Activated naive CD8-positive, alpha-beta T cell treated with anti-CD3 and anti-CD28 coated beads, Interleukin-2, amount 50 U/mL, for 16 hours (primary cell): ENCODE results near the gene HOXA7.

ENCODE experiments used
- DNase-seq: peaks from one replicate; pipeline ENCODE4 v3.0.0-alpha.2; 2020; ENCODE audit warnings: low read depth, low spot score

Gene HOXA7

DNA sequence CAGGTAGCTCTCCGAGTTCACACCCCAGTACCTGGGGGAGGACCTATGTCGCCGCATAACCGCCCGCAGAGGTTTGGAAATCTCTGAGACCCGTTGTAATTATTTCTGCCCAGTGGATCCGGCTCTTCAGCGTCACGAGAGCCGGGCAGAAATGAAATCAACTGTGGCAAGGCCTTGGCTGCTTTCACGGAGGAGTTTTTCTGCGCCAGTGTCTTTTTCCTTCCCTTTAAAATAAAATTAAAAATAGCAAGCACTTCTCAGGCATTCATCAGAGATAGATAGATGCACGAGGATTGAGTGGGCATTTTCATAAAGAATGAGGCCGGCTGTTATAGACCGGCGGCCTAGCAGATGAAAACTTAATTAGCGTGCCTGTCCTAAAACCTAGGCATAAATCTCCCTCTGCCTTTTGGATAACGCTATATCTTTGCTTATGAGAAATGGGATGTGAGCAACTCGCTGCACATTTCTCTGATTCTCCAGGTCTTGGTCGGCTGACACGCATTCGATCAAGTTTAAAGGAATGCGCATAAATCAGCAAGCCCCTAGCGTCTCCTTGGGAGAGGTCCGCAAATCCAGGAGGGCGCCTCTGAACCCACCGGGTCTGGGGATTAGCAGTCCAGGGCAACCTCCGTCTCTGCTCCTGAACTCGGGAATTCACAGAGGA is 37.0 kb upstream of the HOXA7 start:
- DNase-seq, result no peak

DNA sequence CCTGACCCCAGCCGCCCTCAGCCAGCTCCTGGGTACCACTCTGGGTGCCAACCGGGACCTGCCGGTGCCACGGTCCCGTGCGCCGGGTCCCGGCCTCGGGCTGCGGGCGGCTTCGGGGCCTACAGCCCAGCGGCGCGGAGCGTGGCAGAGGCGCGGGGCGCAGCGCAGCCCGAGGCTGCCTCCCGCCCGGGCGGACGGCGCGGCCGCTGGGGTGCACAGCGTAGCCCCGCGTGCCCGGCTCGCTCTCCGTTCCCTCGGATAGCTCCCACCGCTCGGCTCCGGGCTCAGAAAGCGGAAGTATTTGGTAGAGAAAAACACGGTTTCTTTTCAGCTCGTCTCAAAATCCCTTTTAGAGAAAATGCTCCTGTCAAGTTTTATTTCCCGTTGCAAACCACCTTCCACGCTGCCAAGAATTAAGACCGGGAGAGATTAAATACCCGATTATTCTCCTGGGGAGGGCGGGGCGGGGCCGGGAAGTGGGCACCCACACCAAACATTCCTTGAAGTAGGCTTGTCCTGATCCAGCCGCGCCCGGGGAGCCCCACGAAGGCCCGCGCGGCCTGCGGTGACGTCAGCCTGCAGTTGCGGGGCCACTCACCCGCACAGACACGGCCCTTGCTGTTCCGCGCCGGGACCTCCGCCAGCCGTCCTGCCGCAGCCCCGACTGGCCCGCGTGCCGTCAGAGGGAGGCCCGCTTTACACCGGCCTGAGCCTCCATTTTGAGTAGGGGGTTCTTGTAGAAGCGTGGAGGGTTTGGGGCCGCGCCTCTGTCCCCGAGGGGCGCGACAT is 36.3 kb upstream of the HOXA7 start:
- DNase-seq, result no peak

DNA sequence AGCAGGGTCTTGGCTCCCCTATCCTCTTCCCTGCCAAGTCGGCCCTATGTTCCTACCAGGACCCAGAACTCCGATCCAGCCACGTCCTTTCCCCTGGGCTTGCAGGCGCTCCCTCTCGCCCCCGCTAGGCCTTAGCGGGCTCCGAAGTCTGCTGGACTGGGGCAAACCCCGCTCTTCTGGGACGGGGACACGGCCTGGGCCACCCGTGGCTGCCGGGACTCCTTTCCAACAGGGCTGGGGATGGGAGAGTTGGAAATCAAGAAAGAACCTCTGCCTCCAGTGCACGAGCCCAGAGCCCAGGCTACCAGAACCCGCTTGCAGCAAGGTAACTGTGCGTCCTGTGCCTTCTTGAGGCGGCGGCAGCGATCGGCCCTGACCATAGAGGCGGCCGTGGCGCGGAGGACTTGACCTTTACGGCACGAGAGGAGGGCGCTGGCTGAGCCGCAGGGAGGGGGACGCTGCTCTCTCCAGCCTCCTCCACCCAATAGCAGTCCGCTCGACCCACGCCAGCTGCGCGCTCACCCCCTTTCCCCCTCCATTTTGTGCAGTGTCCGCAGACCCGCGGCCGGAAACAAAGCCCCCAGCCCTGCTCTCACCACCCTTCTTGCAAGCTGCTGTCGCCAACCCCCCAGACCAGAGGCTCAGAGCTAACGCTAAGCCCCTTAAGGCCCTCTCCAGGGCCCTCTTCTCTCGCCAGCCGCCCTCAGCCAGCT is 35.5 kb upstream of the HOXA7 start:
- DNase-seq, result no peak

DNA sequence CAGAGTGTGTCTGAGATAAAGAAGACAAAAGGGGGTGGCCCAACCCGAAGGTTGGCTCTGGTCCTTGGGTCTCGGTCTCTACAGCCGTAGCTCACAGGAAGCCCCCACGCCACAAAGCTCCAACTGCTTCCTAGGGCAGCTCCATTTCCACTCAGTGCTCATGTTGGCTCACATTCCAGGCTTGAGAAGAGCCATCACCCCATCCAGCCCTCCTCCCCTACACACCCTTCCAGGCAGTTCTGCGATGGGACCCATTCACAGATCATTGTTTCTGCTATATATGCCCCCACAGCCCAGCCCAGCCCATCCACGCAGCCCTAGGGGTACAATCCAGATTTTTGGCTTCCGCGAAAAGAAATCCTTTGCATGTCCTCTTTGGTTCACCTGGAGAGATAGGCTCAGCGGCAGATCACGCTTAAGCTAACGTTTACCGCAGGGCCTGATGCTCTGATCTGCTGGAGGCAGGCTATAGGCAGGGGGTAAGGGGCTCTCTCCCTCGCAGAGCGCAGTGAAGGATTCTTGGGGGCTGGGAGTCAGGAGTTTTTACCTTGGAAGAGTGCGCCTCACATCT is 34.8 kb upstream of the HOXA7 start:
- no peak for DNase-seq

DNA sequence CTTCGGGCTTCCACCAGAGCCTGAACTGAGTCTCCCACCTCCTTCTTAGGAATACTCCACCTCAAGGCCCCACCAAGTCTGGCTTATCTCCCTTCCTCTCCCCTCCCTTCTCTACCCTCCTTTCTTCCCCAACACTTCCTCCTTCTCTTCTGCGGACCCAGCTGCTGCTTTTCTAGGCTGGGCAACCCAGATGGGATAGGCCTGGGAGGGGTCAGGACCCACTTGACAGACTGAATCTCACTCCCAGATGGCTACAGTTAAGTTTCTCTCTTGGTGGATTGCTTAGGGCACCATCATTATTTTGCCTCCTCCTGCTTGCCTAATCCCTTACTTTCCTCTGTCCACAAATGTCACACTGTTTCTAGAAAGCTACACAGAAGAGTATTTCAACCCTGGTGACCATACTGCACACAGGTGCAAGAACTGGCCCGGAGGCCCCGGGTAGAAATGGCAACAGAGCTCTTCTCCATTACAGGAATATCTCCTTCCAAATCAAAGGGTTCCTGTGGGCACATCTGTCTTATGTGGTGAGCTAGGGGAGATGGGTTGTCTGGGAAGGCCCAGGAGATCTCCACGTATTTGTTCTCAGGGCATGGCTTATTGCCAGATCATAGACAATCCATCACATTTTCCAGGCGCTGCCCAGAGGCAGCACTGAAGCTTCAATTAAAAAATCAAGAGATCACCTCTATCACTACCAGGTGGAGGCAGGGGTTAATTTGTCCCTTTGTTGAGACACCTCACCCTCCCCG is 33.7 kb upstream of the HOXA7 start:
- DNase-seq, result no peak

DNA sequence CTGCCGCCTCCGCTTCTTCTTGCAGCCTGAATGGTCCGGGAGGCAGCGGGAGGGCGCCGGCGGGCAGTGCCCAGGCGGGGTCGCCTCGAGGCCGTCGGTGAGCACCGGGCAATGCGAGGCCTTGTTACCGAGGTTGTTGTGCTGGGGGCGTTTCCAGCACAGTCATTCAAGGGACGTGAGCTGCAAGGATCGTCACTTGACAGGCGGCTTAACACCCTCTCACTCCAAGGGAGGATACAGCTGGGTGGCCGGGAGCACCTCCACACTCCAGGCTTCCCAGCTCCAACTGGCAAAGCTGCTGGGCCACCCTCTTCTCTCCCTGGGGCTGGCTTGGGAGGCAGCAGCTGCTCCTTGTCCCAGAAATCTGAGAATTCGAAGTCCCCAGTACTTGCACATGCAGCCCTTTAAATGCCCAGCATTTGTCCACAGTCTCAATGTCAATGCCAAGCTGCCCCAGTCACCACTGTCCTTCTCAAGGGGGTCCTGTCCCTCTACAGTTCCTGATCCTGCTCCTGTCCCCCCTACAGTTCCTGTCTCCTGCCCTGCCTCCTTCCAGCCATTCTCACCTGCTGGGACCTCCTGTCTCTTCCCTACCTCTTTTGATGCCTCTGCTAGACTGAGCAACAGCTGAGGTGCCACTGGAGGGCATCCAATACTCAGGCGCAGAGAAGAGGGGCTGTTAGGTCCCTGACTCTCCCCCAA is 33.0 kb upstream of the HOXA7 start:
- DNase-seq, result no peak

DNA sequence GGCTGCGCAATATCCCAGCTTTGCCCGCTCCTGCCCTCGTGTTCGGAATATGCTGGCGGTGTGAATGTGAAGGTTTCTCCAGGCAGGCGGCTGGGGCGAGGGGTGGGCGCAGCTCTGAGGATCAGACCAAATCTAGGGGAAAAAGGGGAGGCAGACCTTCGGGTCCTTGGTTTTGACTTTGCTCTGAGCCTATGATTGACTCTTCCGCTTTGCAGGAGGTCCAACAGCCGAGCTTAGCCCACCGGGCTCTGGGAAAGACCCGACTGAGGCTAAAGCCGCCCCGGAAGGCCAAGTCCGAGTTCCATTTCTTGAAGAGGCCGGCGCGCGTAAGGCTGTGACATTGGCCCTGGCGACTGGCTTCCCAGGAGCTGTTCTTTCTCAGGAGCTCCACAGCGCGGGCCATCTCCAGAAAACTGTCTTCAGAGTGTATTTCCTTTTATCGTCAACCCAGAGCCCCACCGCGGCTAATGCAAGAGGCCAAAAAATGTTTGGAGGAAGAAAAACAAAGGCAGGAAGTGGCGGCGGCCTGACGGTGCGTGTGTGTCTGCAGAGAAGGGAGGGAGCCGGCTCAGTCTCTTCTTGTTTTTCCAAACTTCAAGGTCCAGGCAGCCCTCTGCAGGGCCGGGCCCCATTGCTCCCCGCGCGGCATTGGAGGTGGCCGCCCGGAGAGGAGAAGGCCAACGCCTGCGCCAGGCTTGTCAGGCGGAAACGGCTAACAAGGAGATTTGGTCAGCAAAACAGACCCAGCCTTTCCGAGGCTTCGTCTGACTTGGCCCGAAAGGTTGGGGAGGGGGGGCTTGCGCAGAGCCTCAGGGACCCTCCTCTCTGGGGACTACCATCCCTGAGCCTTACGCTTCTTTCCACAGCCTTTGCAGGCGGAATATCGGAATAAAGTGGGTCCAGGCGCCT is 32.2 kb upstream of the HOXA7 start:
- no peak for DNase-seq

DNA sequence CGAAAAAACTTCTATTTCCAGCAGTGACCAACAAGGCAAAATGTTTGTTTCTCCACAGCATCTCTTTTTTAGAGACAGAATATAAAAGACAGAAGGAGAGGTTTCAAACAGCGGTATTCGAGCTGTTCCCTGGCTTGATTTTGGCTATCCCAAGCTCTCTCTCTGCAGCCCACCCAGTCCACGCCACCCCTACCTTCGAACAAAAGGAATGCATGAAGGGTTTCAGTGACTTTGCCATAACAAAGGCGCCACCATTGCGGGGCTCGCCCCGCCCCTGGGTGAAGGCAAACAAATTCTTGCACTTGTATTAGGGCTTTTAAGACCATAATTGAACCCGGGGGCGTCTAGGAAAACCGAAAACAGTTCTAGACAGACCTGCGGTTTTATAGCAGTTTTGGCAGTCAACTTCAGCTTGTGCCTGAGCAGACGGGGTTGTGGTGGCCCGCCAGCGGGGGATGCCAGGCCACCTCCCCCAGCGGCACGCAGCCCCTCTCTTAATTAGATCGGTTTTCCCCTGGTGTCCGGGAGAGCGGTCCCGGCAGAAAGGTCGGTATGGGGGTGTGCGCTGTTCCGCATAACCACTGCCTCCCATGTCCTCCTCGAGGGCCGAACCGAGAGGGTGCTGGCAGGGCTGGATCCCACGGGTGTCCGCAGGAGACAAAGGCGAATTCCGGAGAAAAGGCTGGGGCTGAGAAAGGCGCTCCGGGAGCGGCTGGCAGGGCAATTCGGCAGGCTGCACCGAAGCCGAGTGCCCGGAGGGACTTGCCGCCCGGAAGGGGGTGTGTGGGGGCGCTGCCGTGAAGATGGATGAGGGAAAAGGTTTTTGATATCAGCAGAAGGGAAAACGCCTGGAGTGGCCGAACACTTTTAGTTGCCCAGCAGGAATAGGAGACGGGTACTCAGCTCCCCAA is 31.3 kb upstream of the HOXA7 start:
- no peak for DNase-seq

DNA sequence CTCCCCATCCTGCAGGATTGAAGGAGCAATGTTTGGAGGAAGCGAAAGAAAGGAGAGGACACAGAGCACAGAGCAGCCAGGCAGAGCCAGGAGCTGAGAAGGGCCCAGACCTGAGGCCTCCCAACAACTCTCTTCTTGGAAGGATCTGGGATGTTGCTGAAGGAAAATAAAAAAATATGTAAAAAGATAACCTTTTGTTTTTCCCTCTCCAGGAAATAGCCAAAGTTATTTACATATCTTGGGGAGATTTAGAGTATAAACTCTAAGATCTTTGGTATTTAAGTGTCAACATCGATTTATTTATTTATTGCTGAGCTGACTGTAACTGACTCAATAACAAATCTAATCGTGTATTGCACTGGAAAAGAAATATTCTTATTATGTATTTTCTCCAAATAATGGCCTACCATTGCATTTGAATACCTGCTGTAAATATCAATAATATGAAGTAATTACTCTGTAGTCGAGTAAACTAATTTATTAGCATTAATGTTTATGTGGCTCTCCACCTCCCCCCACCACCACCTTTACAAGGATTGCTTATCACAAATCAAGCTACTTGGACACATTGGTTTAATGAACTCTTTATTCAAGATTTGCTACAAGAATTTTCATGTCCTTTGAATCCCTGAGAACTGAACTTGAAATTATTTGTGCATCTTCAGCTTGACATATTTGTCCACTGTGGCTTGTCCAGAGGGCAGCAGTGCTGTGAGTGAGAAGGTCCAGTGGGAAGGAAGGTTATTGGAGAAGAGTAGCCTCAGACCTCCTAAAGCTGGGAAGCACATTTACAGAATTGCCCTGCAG is 30.4 kb upstream of the HOXA7 start:
- DNase-seq, result no peak

DNA sequence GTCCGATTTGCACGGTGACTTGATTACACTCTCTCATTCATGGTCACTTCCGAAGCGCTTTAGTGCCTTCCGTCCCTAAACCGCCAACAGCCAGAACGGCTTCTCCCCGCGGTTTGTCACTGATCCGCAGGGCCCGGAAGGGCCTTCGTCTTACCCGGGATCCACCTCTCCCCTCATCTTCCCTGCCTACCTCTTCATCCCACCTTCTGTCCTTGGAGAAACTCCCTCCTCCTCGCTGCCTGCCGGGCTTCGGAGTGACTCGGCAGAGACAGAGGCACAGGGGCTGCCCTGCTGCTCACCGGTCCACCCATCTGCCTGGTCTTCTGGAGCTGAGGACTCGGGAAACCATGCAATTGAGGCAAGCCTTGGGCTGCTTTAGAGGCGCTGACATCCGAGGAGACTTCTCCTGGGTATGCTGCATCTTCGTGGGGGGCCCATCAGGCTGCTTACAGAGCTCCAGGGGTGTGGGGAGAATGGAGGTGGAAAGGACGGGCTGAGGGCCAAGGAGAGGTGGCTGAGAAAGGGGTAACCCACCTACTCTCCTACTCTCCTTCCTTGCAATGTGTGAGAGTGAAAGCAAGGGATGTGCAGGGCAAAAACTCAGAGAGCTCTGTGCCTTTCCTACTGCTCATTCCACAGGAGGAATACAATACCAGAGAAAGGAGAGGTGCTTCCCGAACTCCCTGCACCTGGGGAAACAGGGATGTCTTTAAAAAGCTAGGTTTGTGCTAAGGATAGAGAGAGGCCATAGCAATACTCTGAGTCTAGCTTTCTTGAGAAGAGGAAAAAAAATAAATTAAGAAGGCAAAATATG is 29.6 kb upstream of the HOXA7 start:
- DNase-seq, result no peak

DNA sequence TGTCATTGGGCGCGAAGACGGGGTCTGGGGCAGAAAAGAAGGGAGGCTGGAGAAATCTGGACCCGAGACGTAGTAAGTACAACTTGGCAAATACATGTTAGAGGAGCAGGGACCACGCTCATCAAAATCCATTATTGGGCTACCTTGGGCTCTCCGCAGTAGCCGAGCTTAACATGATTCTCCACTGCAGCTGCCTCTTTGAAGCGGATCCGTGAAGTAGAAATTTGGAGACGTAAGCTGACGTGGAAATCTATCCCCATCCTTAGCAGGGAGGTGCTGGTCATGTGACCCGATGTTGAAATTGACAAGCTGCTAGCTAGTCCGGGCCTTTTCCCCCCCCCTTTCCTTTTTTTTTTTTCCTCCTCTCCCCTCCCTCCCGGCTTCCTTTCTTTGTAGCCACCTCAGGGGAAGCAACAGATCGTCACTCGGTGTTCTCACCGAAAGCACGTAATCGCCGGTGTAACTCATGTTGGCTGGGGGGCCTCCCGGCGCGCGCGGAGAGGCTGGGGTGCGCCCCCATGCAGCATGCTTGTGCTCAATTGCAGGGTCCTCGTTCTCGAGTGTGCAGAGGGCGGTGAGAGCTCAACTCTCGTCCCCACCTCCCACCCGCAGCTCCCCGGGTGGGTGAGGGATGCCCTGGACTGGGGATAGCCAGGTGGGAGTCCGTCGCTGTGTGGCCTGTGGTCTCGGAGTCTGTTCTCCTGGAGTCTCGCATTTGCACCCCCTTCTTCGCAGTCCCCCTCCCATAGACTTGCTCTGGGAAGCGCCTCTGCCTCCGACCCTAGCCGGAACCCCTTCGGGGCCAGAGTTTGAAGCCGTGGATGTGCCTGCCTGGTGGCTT is 28.8 kb upstream of the HOXA7 start, which contains the start of gene HOXA11:
Gene HOXA11 (minus strand): TSS at position 220 of the 841 bp plus-strand sequence. CDS start 88 bp downstream, at position 132.
- no peak for DNase-seq

DNA sequence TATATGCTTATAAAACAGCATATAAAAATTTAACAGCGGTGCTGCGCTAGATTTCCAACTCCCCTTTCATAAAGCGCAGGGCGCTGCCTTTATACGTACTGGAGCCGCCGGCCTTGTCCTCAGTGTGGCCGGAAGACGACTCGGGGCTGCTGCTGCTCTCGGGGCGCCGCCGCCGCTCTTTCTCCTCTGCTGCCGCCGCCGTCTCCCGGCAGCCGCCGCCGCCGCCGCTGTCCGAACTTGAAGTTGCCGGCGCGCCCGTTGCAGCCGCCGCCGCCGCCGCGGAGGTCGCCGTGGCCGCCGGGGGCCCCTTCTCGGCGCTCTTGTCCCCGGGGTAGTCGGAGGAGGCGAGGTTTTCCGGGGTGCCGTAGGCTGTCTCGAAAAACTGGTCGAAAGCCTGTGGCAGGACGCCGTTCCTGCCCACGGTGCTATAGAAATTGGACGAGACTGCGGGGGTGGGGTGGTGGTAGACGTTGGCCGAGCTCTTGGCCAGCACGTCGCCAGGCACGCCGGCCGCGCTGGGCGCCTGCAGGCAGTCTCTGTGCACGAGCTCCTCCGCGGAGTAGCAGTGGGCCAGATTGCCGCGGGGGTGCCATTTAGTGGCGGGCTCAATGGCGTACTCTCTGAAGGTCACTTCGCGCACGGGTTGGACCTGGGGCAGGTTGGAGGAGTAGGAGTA is 28.0 kb upstream of the HOXA7 start:
- DNase-seq, result no peak

DNA sequence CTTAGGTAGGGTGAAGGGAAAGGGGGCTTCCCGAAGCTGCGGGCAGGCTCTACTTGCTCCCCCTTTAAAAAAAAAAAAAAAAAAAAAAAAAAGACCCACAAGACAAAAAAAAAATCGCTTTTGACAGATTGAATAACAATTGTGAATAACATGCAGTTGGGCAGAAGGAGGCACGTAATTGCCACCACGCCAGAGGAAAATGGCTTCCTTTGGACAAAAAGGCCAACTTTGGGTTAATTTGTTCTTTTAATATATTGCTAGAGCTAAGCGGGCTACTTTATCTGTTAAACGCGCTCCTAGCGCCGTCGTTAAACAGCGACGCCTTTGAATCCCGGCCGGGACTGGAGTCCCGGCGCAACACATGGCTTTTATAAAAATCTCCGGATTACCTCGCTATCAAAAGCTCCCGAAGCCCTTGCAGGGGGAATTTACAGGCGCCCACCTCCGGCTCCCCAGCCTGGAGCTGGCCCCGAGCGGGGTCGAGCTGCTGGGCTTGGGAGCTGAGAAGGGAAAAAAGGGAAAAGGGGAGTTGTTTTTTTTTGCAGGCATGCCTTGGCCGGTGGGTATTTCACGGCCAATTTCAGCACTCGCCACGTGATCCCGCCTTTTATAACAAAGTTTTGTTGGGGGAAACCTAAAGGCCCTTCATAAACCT is 27.3 kb upstream of the HOXA7 start:
- DNase-seq, result no peak

DNA sequence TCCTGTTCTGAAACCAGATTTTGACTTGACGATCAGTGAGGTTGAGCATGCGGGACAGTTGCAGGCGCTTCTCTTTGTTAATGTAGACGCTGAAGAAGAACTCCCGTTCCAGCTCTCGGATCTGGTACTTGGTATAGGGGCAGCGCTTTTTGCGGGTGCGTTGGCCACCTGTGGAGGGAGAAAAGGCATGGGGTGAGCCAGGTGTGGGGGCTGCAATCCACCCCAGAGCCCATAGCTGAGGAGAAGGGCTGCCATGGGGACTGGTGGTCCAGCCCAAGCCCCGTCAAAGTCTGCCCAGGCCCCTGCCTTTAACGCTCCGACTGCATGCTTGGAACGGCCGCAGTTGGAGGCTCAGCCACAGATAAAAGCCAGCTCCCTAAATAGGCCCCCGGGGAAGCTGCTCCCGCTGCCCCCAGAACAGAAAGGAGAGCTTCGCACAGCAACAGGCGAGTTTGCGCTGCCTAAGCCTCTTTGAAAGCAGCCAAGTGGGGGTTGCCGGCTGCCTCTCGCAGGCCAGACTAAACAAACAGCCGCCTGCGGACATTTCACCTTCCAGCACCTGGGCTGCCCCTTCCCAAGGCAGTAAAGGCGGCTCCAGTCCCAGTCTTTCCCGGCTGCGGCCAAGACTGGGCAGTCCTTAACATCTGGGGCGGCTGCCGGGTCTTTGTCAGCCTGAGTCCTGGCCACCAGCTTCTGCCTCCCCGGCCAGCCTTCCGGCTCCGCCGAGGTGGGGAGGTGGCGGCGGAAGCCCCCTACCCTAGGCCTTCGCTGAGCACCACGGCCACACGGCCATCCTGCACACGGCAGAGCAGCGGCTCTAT is 26.6 kb upstream of the HOXA7 start:
- DNase-seq, result no peak
